GM04503 (cell line): ENCODE measurements around the gene ZNF556.
A peak's percentile ranks its signal among the peaks of the same experiment; 100 is the strongest.

Source experiments
- DNase-seq: peaks from one replicate; pipeline ENCODE4 v3.0.0-alpha.2; 2012; ENCODE audit warnings: low read depth

The ZNF556 gene

DNA sequence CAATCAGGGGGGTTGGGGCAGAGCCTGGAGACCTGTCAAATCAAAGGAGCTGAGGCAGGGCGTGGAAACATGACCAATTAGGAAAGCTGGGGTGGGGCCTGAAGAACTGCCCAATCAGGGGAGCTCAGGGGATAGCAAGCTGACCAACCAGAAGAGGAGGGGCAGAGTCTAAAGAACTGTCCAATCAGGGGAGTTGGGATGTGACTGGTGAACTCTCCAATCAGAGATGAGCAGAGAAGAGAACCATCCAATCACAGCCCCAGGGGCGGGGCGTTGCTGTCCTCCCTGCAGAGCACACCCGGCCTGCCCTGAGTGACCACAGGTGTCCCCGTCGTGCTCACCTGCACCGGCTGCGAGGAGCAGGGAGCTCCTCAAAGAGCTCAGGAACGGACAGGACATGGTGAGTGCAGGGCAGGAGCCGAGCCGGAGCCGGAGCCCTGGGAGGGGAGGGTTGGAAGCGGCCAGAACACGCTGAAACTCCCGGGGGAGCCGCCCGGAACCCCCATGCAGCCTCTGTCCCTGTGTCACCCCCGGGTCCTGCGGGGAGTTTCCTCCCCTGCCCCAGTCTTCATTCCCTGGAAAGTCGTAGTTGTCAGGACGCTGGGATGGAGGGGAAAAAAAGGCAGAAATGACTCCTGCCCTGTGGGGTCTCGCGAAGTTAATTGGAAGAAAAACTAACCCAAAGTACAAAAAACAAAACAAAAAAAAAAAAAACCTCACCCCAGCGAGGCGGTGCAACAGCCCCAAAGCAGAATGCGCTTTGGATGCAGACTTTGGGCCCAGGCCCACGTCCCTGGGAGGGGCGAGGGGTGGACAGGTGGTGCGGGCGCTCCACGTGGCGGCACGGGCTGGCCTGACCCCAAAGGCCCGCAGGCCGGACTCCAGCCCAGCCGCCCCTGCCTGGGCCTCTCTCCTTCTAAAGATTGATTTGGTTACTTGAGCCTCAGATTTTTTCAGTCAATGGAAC, at the start of gene ZNF556:
Gene ZNF556, plus strand, starts transcription at position 311 of the 967 bp plus-strand sequence. Its CDS starts 87 bp downstream, at position 398.
- DNase-seq = peak; percentile 81

DNA sequence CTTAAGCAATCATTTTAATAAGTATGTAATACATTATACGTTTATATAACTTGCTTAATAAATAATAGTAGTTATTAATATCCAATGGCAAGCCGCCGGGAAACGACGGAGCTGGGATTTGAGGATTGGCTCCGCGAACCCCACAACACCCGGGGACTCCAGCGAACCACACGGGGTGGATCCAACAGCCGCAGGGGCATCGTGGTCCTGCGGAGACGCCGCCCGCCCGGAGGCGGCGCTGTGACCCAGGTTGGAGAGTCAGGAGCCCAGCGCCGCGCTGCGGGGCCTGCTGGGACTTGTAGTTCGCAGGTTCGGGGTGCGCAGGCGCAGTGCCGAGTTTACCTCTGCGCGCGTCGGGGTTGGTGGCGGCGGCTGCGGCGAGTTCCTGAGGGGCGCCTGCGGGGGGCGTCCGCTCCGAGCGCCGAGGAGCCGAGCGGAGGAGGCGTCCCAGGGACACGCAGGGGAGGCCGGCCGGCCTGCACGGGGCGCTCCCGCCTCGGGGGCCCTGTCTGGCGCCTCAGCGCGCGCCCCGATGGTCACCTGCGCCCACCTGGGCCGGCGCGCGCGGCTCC, 47.5 kb upstream of the ZNF556 start, which contains the start of gene ZNF554:
Gene ZNF554, plus strand, starts transcription at position 329 of the 572 bp plus-strand sequence. Its CDS starts 204 bp downstream, at position 533.
- DNase-seq = peak; percentile 34

DNA sequence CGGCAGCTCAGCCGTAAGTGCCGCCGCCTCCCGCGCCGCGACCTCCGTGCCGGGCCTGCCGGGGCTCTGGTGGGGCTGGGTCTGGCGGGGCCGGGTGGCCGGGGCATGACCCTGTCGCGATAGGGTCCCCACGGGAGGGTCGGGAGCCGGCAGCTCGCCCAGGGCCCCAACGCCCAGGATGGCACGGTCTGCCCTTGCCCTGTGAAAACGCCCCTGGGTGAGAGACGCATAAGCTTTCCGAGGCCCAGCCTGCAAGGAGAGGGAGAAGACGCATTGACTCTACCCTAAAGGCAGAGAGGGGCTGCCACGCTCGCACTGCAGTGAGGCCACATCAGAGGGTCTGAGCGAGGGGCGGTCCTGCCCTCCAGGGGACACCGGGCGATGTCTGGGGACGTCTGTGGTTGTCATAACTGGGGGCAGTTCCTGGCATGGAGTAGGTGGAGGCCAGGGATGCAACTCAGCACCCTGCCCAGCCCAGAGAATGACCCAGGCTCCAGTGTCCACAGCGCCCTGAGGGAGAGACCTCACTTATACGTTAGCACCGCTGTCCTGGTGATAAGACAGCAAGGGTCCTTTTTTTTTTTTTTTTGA, 46.9 kb upstream of the ZNF556 start:
- no peak for DNase-seq

DNA sequence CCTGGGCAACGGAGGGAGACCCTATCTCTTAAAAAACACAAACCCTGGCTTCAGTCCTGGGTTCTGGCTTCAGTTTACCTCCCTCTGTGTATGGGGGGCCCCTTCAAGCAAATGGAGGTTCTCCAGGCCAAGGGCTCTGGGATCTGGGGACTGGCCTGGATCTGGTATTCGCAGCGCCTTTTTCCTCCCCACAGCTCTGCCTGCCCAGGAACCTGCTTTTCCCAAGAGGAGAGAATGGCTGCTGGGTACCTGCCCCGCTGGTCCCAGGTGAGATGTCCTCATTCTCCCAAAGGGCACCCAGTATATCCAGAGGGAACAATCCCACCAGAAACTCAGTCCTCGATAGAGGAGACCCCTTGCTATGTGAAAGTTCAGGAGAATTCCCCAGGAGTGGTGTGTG, 44.3 kb upstream of the ZNF556 start:
- DNase-seq = no peak

DNA sequence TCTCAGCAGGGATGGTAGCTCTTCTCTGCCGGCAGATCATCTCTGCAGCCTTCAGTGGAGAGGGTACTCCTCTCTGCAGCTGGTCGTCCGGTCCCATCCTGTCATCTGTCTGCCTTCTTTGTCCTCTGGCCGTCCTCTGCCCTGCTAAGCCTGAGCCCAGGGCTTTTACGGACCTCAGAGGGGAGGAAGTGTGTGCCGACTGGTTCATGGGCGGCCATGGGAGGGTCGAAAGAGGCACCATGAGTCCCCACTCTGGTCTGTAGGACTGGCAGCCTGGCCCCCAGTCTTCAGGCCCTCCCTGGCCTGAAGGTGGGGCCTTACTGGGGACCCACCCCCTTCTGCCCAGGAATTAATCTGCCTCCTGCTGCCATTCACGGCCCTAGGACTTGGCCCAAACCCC, 43.5 kb upstream of the ZNF556 start:
- DNase-seq = no peak

DNA sequence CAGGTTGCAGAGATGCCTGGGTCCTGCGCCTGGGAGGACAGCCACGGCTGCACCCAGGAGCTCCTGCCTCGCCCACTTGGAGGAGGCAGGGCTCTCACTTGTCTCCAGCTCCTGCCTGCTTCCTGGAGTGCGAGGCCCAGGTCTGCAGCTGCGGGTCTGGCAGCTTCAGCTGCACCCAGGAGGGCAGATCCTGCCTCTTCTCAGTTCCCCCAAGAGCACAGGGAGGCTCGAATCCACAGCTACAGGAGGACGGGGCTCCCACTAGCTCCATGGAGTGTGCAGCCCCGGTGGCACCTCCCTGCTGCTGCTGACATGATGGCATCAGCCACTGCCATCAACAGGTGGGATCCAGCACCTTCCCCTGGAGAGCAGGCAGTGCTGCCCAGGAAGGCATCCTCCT, 43.0 kb upstream of the ZNF556 start:
- no peak for DNase-seq

DNA sequence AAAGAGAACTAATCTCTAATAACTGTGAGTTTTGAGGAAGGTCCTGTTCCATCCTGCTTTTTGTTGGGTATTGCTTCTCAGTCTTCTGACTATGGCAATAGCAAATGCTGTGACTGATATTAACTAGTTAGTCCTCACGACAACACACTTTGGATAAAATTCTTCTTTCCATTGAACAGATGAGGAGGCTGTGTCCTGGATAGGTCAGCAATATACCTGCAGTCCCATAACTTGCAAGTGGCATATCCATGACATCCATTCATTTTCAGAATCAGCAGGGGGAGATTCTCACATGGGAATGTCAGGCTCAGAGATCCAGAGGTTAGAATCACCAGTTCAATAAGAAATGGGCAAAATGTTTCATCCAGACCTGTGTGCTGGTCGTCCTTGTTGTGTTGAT, 40.1 kb upstream of the ZNF556 start:
- no peak for DNase-seq

DNA sequence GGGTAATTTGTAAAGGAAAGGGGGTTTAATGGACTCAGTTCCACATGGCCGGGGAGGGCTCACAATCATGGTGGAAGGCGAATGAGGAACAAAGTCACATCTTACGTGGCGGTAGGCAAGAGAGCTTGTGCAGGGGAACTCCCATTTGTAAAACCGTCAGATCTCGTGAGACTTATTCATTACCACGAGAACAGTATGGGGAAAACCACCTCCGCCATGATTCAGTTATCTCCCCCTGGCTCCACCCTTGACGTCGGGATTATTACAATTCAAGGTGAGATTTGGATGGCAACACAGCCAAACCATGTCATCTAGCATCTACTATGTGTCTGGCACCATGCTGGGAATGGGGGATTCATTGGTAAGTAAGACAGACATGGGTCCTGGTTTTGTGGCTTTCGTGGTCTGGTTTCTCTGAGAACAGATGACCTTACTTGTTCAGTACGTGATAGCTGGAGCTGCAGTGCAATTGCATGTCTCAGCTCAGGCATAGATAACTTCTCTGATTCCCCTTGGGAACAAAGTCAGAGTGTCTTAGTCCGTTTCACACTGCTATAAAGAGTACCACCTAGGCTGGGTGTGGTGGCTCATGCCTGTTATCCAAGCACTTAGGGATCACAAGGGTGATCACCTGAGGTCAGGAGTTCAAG, 39.2 kb upstream of the ZNF556 start:
- no peak for DNase-seq

DNA sequence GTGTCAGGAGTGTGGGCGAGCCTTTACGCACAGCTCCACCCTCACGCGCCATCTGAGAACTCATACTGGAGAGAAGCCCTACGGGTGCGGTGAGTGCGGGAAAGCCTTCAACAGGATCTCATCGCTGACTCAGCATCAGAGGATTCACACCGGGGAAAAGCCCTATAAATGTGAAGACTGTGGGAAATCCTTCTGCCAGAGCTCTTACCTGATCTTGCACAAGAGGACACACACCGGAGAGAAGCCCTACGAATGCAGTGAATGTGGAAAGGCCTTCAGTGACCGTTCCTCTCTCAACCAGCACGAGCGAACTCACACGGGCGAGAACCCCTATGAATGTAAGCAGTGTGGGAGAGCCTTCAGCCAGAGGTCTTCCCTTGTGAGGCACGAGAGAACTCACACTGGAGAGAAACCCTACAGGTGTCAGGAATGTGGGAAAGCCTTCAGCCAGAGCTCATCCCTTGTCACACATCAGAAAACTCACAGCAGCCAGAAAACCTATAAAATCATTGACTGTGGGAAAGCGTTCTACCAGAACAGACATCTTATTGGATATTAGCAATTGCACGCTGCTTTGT, 32.8 kb upstream of the ZNF556 start:
- DNase-seq = no peak

DNA sequence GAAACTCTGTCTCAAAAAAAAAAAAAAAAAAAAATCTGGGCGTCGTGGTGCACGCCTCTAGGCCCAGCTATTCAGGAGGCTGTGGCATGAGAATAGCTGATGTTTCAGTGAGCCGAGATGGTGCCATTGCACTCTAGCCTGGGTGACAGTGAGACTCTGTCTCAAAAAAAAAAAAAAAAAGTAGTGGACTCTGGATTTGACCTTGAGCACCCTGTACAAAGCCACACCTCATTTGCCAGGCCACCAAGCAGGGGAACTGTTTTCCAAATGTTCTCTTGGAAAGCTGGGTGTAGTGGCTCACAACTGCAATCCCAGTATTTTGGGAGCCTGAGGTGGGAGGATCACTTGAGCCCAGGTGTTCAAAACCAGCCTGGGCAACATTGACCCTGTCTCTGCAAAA, 29.7 kb upstream of the ZNF556 start:
- DNase-seq = no peak

DNA sequence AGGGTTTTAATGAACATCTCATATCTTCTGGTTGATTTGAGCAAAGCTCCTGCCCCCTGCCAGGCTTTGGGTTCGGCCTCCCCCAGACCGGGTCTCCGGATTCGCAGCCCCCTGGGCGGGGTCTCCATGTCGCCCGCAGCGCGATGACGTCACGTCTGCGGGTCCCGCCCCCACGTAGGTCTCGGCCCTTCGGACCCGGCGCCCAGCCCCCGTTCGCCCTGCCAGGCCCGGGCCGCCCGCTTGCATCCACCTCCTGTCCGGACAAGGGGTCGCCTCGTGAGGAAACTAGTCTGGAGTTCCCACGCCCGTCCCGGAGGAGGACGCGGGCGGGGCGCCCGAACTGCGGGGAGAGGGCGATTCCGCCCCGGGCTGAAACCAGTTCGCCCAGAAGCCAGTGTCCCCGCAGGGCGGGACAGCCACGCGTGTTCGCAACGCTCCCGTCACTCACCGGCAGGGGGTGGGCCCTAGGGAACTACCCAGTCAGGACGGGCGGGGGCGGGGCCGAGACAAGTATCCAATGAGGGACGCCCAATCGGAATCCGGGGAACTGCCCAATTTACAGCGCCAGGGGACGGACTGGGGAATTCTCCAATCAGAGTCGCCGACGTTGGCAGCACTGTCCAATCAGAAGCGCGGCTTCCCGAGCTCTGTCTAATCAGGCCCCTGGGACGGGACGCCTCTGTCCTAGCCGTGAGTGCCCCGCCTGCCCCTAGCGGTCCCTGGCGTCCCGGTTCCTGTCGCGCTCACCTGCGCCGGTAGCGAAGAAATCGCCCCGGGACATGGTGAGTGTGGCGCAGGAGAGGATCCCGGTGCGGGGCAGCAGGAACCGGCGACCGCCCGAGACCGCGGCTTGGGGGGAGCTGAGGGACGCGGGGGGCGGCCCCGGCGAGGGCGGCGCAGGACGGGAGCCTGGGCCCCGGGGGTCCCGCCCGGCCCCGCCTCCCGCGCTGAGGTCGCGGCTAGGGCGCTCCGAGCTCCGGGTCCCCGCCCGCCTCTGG, 26.0 kb upstream of the ZNF556 start, which contains the start of gene ZNF555:
Gene ZNF555, plus strand, starts transcription at position 682 of the 998 bp plus-strand sequence. Its CDS starts 98 bp downstream, at position 780.
- DNase-seq = peak; percentile 95

DNA sequence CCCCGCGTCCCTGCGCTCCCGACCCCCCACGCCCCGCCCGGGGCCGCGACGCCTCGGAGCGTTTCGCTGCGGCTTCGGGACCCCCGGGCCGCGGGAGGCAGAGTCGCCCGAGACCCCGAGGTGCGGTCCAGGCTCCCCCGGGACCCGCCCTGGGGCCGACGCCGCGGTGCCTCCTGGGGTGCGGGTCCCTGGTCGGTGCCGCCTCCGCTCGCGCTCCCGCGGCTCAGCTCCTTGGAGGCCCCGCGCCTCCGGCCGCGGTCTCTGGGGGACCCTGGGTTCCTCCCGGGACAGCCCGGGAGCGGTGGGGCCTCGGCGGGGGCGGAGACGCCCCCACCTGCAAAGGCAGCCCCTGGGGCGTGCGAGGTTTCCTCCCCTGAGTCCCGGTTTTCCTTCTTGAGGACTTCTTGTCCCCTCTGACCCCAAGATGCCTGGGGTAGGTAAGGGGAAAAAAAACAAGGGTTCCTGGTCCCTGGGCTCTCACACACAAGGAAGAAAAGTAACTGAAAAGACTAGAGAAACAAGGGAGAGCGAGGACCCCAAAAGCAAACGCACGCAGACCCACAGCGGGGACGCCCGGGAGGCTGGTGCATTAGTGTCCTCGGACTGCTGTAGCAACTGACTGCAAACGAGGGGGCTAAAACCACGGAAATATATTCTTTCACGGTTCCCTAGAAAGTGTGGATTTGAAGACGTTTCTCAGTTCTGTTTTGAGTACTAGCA, 25.1 kb upstream of the ZNF556 start:
- no peak for DNase-seq

DNA sequence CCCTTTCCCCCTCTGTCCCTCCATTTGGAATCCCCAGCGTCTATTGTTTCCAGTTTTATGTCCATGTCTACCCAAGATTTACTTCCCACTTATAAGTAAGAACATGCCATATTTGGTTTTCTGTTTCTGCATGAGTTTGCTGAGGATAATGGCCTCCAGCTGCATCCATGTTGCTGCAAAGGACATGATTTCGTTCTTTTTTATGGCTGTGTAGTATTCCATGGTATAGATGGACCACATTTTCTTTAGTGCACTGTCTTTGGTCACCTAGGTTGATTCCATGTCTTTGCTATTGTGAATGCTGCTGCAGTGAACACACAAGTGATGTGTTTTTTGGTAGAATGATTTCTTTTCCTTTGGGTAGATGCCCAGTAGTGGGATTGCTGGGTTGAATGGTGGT, 22.0 kb upstream of the ZNF556 start:
- DNase-seq = no peak

DNA sequence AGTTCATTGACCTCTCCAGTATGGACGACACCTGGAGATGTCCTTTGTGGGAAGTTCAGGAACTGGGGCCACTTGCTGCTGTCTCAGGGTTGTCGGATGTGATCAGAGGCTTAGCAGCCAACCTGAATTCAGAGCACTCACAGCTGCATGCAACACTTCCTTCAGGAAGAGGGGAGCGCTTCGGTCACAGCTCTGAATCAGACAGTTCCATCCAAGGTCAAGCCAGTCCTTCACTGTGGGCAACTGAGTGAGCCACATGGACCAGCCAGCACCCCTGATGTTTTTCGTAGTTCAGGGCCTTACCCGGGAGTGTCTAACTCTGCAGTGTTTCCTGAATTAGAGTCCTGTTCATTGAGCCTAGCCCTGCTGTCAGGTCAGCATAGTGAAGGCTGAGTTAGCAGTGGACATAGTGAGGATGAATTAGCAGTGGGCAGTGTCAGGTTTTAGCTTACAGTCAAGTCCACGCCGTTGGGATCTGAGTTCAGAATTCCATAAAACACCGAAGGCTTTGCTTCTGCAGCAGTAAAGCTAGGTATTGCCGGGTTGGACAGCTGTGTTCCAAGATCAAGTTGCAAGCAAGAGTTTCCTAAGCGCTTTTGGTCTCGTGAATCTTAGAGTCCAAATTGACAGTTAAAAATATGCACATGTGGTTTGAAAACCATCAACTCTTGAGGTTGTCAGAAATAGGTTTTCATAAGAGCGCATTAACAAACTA, 20.8 kb upstream of the ZNF556 start:
- DNase-seq = no peak

DNA sequence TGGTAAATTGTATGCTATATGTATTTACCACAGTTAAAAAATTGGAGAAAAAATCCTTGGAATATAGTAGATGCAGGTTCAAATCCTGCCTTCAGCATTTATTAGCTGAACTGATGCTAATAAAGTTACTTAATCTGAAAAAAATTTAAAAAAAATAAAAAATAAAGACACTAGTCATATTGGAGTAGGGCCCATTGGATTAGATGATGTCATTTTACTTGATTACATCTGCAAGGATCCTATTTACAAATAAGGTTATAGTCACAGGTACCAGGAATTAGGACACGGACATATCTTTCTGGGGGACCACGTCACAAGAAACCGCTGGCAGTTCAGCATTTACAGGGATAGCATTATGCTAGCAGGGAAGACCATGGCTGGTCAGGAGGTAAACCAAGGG, 19.6 kb upstream of the ZNF556 start:
- no peak for DNase-seq

DNA sequence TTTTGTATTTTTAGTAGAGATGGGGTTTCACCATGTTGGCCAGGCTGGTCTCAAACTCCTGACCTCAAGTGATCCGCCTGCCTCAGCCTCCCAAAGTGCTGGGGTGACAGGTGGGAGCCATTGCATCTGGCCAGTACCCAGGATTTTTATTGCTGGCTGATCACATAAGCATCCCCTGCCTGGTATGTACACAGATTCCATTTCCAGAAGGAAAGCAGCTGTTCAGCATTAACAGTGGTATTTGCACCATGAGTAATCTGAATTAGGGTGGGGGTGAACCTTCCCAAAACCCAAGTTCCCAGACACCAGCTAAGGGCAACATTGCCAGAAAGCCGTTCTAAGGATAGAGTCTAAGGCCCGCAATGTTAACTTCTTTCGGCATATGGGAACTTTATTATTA, 18.5 kb upstream of the ZNF556 start:
- peak; percentile 37 for DNase-seq

DNA sequence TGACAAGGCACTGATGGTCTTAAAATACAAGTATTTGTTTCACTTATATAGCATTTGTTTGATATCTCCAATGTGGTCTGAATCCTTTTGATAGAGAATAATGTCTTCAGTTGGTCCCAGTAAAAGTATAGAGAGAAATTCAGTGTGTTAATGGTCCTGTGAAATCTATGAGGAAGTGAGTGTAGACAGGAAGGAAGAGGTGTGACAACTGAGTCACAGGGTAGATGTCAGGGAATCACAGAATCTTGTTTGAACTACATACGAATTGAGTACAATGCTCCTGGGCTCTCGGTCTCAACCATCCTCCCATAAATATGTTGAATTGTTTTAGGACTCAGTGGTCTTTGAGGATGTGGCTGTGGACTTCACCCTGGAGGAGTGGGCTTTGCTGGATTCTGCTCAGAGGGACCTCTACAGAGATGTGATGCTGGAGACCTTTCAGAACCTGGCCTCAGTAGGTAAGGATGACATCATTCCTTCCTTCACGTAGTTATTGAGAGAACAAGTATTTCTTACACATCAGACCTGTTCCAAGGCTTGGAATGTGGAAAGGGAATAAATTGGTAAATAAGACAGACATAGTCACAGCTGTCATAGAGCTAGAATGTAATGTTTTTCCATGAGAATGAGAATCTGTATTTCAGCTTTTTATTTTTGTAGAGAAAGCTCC, 16.7 kb upstream of the ZNF556 start:
- DNase-seq = no peak

DNA sequence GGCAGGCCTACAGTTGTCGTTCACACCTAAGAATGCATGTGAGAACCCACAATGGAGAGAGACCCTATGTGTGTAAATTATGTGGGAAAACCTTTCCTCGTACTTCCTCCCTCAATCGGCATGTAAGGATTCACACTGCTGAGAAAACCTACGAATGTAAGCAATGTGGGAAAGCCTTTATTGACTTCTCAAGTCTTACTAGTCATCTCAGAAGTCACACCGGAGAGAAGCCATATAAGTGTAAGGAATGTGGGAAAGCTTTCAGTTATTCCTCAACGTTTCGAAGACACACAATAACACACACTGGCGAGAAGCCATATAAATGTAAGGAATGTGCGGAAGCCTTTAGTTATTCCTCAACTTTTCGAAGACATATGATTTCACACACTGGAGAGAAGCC, 14.5 kb upstream of the ZNF556 start:
- no peak for DNase-seq
